Measurements from ENCODE around the gene VANGL2. TPM values are rescaled to one million over a fixed set of nuclear protein-coding genes. Genes with fewer than 3 reads are reported as not detected.

The VANGL2 gene
- 2.2 and 2.3 TPM in 2 replicates for total RNA-seq (2014; rRNA removed; shearing (Covaris generic))

GRCh38 chr1:160400223-160400645, at the start of gene VANGL2:
TSS of gene VANGL2 (plus strand) at chr1:160400564. CDS start at chr1:160415838, 15,274 bp downstream.
- Histone ChIP-seq H3K4me1 (replicated peaks) (peaks cover 17% of the 10 kb centered on the region), H3K27ac (peak within 1 kb of the TSS; percentile 53), H3K27me3 (replicated peaks) (no peaks in the 10 kb centered on the region; the same call in 1 of the 2 replicates), H3K9me3 (replicated peaks) (no peaks in the 10 kb centered on the region), H3K4me3 (peak within 1 kb of the TSS; percentile 66), H3K36me3 (peaks cover 2% of the 10 kb centered on the region; the same call in 1 of the 2 replicates)
- DNase-seq (ENCODE audit: low read depth in 1 of 2, low spot score in 2 of 2): peak; percentile 75 to 83

- Histone ChIP-seq H3K36me3 (peaks cover 93% of the 10 kb centered on the region), H3K27me3 (replicated peaks) (no peaks in the 10 kb centered on the region), H3K4me1 (replicated peaks) (no peaks in the 10 kb centered on the region), H3K9me3 (replicated peaks) (no peaks in the 10 kb centered on the region), H3K4me3 (no peak overlapping the region), H3K27ac (no peak overlapping the region)
- no peak for DNase-seq (ENCODE audit: low read depth in 1 of 2, low spot score in 2 of 2)
These were observed 48.7 kb upstream of the VANGL2 start for GRCh38 chr1:160351629-160352028.

- DNase-seq (ENCODE audit: low read depth in 1 of 2, low spot score in 2 of 2): no peak
- Histone ChIP-seq H3K4me3 (no peak overlapping the region), H3K36me3 (peaks cover 93% of the 10 kb centered on the region), H3K9me3 (replicated peaks) (no peaks in the 10 kb centered on the region), H3K4me1 (replicated peaks) (no peaks in the 10 kb centered on the region), H3K27ac (no peak overlapping the region), H3K27me3 (replicated peaks) (no peaks in the 10 kb centered on the region)
These were observed 47.8 kb upstream of the VANGL2 start for GRCh38 chr1:160352555-160352954.

- H3K4me1 ChIP-seq (replicated peaks): no peaks in the 10 kb centered on the region
- no peak overlapping the region for H3K27ac ChIP-seq
- H3K36me3 ChIP-seq: peaks cover 94% of the 10 kb centered on the region
- no peaks in the 10 kb centered on the region for H3K27me3 ChIP-seq (replicated peaks)
- no peak overlapping the region for H3K4me3 ChIP-seq
- no peaks in the 10 kb centered on the region for H3K9me3 ChIP-seq (replicated peaks)
- no peak for DNase-seq (ENCODE audit: low read depth in 1 of 2, low spot score in 2 of 2)
These were observed 47.1 kb upstream of the VANGL2 start for GRCh38 chr1:160353223-160353622.

- Histone ChIP-seq H3K4me1 (replicated peaks) (no peaks in the 10 kb centered on the region), H3K4me3 (no peak overlapping the region), H3K36me3 (peaks cover 91% of the 10 kb centered on the region), H3K9me3 (replicated peaks) (no peaks in the 10 kb centered on the region), H3K27me3 (replicated peaks) (no peaks in the 10 kb centered on the region), H3K27ac (no peak overlapping the region)
- peak in 1 of 2 experiments; percentile 18 for DNase-seq (ENCODE audit: low read depth in 1 of 2, low spot score in 2 of 2)
These were observed 45.9 kb upstream of the VANGL2 start for GRCh38 chr1:160354388-160354985.

GRCh38 chr1:160357286-160358002, 42.9 kb upstream of the VANGL2 start:
- Histone ChIP-seq H3K4me3 (no peak overlapping the region), H3K4me1 (replicated peaks) (no peaks in the 10 kb centered on the region), H3K9me3 (replicated peaks) (no peaks in the 10 kb centered on the region), H3K27ac (no peak overlapping the region), H3K27me3 (replicated peaks) (no peaks in the 10 kb centered on the region), H3K36me3 (peaks cover 80% of the 10 kb centered on the region)
- peak in 1 of 2 experiments; percentile 20 for DNase-seq (ENCODE audit: low read depth in 1 of 2, low spot score in 2 of 2)

GRCh38 chr1:160358073-160358472, 42.3 kb upstream of the VANGL2 start:
- Histone ChIP-seq H3K27ac (no peak overlapping the region), H3K4me3 (no peak overlapping the region), H3K36me3 (peaks cover 75% of the 10 kb centered on the region), H3K4me1 (replicated peaks) (no peaks in the 10 kb centered on the region), H3K9me3 (replicated peaks) (no peaks in the 10 kb centered on the region), H3K27me3 (replicated peaks) (no peaks in the 10 kb centered on the region)
- peak in 1 of 2 experiments; percentile 22 for DNase-seq (ENCODE audit: low read depth in 1 of 2, low spot score in 2 of 2)

GRCh38 chr1:160359559-160360226, 40.7 kb upstream of the VANGL2 start:
- H3K4me1 ChIP-seq (replicated peaks): no peaks in the 10 kb centered on the region
- no peak overlapping the region for H3K4me3 ChIP-seq
- DNase-seq (ENCODE audit: low read depth in 1 of 2, low spot score in 2 of 2): no peak
- peaks cover 61% of the 10 kb centered on the region for H3K36me3 ChIP-seq
- no peaks in the 10 kb centered on the region for H3K9me3 ChIP-seq (replicated peaks)
- H3K27ac ChIP-seq: no peak overlapping the region
- H3K27me3 ChIP-seq (replicated peaks): no peaks in the 10 kb centered on the region

- DNase-seq (ENCODE audit: low read depth in 1 of 2, low spot score in 2 of 2): peak in 1 of 2 experiments; percentile 38
These were observed 40.1 kb upstream of the VANGL2 start for GRCh38 chr1:160360227-160360695.

GRCh38 chr1:160361199-160361598, 39.2 kb upstream of the VANGL2 start:
- Histone ChIP-seq H3K36me3 (peaks cover 46% of the 10 kb centered on the region), H3K9me3 (replicated peaks) (no peaks in the 10 kb centered on the region), H3K4me3 (no peak overlapping the region), H3K4me1 (replicated peaks) (no peaks in the 10 kb centered on the region), H3K27ac (no peak overlapping the region), H3K27me3 (replicated peaks) (no peaks in the 10 kb centered on the region)
- no peak for DNase-seq (ENCODE audit: low read depth in 1 of 2, low spot score in 2 of 2)

More at GRCh38 chr1:160360227-160360695, 40.1 kb upstream of the VANGL2 start:
- Histone ChIP-seq H3K4me3 (no peak overlapping the region), H3K27me3 (replicated peaks) (no peaks in the 10 kb centered on the region), H3K36me3 (peaks cover 55% of the 10 kb centered on the region), H3K9me3 (replicated peaks) (no peaks in the 10 kb centered on the region), H3K4me1 (replicated peaks) (no peaks in the 10 kb centered on the region), H3K27ac (no peak overlapping the region)

GRCh38 chr1:160361814-160362167, 38.6 kb upstream of the VANGL2 start:
- no peak overlapping the region for H3K27ac ChIP-seq
- H3K27me3 ChIP-seq (replicated peaks): no peaks in the 10 kb centered on the region
- H3K9me3 ChIP-seq (replicated peaks): no peaks in the 10 kb centered on the region
- no peaks in the 10 kb centered on the region for H3K4me1 ChIP-seq (replicated peaks)
- H3K36me3 ChIP-seq: peaks cover 40% of the 10 kb centered on the region
- DNase-seq (ENCODE audit: low read depth in 1 of 2, low spot score in 2 of 2): no peak
- H3K4me3 ChIP-seq: no peak overlapping the region

- Histone ChIP-seq H3K4me3 (no peak overlapping the region), H3K4me1 (replicated peaks) (no peaks in the 10 kb centered on the region), H3K36me3 (peaks cover 34% of the 10 kb centered on the region), H3K27ac (no peak overlapping the region), H3K9me3 (replicated peaks) (no peaks in the 10 kb centered on the region), H3K27me3 (replicated peaks) (no peaks in the 10 kb centered on the region)
- peak in 1 of 2 experiments; percentile 32 for DNase-seq (ENCODE audit: low read depth in 1 of 2, low spot score in 2 of 2)
These were observed 38.0 kb upstream of the VANGL2 start for GRCh38 chr1:160362168-160362957.

GRCh38 chr1:160363010-160363409, 37.4 kb upstream of the VANGL2 start:
- Histone ChIP-seq H3K27me3 (replicated peaks) (no peaks in the 10 kb centered on the region), H3K4me3 (no peak overlapping the region), H3K9me3 (replicated peaks) (no peaks in the 10 kb centered on the region), H3K36me3 (peaks cover 27% of the 10 kb centered on the region), H3K4me1 (replicated peaks) (no peaks in the 10 kb centered on the region), H3K27ac (no peak overlapping the region)
- DNase-seq (ENCODE audit: low read depth in 1 of 2, low spot score in 2 of 2): peak in 1 of 2 experiments; percentile 36
